Erythroblast (primary cell): ENCODE measurements around the gene NBPF3.
"Not testable (repeated sequence)": the region's sequence is repeated elsewhere in the genome, so short reads cannot be mapped to it uniquely, and the experiment has no call there.

Experiments used
- GATA1 ChIP-seq: IDR thresholded peaks from 2 replicates; pipeline ENCODE4 v1.6.1; 2011; ENCODE audit warnings: low read depth, mild to moderate bottlenecking, control low read depth, low read length, moderate library complexity
- POLR2A ChIP-seq: IDR thresholded peaks from 2 replicates; pipeline ENCODE4 v1.6.1; 2011; ENCODE audit warnings: mild to moderate bottlenecking, low read length

DNA sequence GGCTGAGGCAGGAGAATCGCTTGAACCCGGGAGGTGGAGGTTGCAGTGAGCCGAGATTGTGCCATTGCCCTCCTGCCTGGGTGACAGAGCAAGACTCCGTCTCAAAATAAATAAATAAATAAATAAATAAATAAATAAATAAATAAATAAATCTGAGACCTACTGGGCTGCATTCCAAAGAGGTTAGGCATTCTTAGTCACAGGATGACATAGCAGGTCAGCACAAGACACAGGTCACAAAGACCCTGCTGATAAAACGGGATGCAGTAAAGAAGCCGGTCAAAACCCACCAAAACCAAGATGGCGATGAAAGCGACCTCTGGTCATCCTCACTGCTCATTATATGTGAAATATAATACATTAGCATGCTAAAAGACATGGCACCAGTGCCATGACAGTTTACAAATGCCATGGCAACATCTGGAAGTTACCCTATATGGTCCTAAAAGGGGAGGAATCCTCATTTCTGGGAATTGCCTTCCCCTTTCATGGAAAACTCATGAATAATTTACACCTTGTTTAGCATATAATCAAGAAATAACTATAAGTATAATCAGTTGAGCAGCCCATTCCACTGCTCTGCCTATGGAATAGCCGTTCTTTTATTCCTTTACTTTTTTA, 38.1 kb upstream of the NBPF3 start:
- not testable (repeated sequence) for TF ChIP-seq POLR2A, GATA1
